HUES48 (cell line): ENCODE measurements around the gene PCDH7.

Experiments used
- H3K27ac ChIP-seq: one replicate; pipeline ENCODE4 v1.7.0; 2013; ENCODE audit warnings: low read depth, low read length, inconsistent platforms
- H3K27me3 ChIP-seq: 2 replicates; pipeline ENCODE4 v1.6.1; 2013; ENCODE audit warnings: mild to moderate bottlenecking, low read length; ENCODE audit not compliant: control insufficient read depth, insufficient read depth
- H3K36me3 ChIP-seq: 2 replicates; pipeline ENCODE4 v1.6.1; 2013; ENCODE audit warnings: low read length; ENCODE audit not compliant: control insufficient read depth, insufficient read depth
- H3K4me1 ChIP-seq: 2 replicates; pipeline ENCODE4 v1.6.1; 2013; ENCODE audit warnings: mild to moderate bottlenecking, low read length; ENCODE audit not compliant: control insufficient read depth, insufficient read depth
- H3K4me3 ChIP-seq: 2 replicates; pipeline ENCODE4 v1.5.1; 2013; ENCODE audit warnings: mild to moderate bottlenecking, low read depth, low read length
- H3K9ac ChIP-seq: 2 replicates; pipeline ENCODE4 v1.6.1; 2013; ENCODE audit warnings: mild to moderate bottlenecking, low read depth, low read length, moderate library complexity
- H3K9me3 ChIP-seq: 2 replicates; pipeline ENCODE4 v1.6.1; 2013; ENCODE audit warnings: low read length; ENCODE audit not compliant: control insufficient read depth, insufficient read depth

The PCDH7 gene

DNA sequence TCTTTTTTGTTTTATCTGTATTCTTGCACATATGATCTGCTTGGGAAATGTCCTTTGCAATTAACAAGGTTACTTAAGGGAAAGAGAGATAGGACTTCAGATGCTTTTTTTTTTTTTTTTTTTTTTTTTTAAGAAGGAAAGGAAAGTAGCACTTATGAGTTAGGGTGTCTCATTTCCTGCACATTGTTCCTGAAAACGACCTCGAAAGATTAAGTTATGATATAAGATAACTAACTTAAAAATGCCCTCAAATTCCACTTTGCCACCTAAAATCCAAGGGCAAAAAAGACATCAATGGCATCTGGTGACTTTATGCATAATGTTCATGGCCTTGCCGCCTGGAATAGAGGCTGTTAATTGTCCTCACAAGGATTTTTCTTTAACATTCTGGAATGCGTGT, 44.9 kb downstream of the PCDH7 start:
- no peak overlapping the region for H3K27ac ChIP-seq
- H3K27me3 ChIP-seq, result no peaks in the 10 kb centered on the region
- peaks cover 19% of the 10 kb centered on the region for H3K4me1 ChIP-seq
- H3K36me3 ChIP-seq, result no peaks in the 10 kb centered on the region
- H3K9me3 ChIP-seq, result no peaks in the 10 kb centered on the region
- H3K4me3 ChIP-seq, result no peak overlapping the region
- H3K9ac ChIP-seq, result no peak overlapping the region

DNA sequence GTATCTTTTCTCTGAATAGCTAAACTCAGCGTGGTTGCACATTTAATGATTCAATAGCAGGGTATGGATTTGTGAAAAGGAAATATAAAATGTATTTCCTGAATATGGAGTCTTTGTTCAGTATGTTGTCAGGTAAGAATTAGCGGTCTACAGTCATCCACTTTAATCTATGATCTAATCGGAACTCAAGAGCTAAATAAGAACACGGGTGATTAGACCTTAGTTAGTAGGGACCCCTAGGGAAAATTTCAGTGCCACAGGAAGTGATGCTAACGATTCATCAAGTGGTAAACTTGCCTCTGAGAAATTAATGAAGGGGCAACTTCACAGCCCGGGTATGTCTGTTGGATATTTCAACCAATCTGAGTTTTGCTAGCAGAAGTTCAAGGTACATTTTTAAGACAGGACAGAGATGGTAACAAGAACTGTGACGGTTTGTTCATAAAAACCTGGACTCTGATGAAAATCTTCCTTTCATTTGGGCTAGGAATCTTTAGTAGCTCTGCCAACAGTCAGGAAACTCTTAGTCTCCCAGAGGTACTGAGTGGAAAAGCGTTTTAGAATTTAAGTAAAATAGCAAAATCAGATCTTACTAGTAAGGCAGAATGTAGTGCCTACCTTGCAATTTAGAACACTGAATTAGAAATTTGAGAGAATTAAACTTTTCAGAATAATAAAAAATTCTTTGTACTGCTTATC, 47.1 kb downstream of the PCDH7 start:
- peaks cover 19% of the 10 kb centered on the region for H3K4me1 ChIP-seq
- no peaks in the 10 kb centered on the region for H3K27me3 ChIP-seq
- no peak overlapping the region for H3K9ac ChIP-seq
- H3K9me3 ChIP-seq, result no peaks in the 10 kb centered on the region
- no peak overlapping the region for H3K27ac ChIP-seq
- H3K4me3 ChIP-seq, result no peak overlapping the region
- no peaks in the 10 kb centered on the region for H3K36me3 ChIP-seq

DNA sequence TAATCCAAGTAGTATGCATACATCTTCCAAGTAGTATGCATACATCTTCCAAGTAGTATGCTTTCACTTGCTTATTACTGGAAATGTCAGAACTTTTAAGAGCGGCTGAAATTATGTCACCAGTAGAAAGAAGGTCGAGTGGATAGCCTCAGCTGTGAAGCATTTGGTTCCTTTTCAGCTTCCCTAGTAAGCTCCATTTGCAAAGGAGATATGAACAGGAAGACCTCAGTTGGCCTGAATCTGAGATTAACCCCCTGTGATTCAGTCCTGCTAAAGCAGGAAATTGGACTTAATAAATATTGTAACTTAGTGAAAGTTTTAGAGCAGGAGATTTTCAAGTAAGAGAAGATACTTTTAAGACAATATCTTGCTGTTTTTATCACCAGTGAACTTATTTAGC, 48.1 kb downstream of the PCDH7 start:
- no peaks in the 10 kb centered on the region for H3K27me3 ChIP-seq
- H3K9me3 ChIP-seq, result no peaks in the 10 kb centered on the region
- no peak overlapping the region for H3K9ac ChIP-seq
- H3K27ac ChIP-seq, result no peak overlapping the region
- H3K4me1 ChIP-seq, result peaks cover 19% of the 10 kb centered on the region
- H3K36me3 ChIP-seq, result no peaks in the 10 kb centered on the region
- no peak overlapping the region for H3K4me3 ChIP-seq

DNA sequence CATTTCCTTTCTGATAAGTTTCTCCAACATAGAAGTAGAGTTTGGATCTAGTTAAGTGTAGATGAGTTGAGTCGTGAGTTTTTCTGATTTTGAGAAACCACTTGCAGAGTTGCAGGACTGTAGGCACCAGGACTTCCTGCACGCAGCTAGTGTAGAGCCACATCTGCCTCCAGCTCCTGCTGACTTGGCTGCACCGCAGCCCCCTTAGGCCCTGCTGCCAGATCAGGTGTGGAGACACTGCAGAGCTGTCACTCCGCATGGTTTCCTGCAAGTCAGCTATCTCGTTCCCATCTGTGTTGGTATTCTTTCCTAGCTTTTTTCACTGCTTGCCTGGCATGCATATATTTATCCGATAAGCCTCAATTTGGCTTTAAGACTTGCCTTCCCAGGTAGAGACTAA, 48.9 kb downstream of the PCDH7 start:
- H3K27me3 ChIP-seq, result no peaks in the 10 kb centered on the region
- no peaks in the 10 kb centered on the region for H3K9me3 ChIP-seq
- H3K9ac ChIP-seq, result no peak overlapping the region
- H3K4me3 ChIP-seq, result no peak overlapping the region
- H3K4me1 ChIP-seq, result peaks cover 15% of the 10 kb centered on the region
- no peak overlapping the region for H3K27ac ChIP-seq
- H3K36me3 ChIP-seq, result no peaks in the 10 kb centered on the region

DNA sequence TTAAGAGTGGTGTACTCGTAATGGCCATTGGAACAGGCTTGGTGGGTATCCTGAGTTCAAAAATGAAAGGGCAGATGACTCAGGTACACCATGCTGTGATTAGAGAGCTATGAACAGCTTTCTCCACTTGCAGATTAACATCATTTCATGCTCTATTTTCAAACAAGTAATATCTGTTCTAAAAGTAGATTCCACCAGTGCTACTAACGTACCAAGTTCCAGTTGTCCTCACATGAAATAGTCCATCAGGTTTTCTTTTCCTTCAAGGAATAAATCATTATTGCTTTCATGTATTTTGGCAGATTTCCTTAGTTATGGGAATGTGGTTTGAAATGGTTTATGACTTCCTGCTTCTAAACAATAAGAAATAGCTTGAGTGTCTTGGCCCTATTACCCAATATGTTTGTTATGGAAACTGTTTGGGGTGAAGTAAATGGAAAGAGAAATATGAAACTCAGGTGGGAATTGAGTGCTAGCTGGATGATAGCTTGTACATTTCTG, 49.9 kb downstream of the PCDH7 start:
- no peaks in the 10 kb centered on the region for H3K9me3 ChIP-seq
- no peak overlapping the region for H3K9ac ChIP-seq
- H3K27me3 ChIP-seq, result no peaks in the 10 kb centered on the region
- no peaks in the 10 kb centered on the region for H3K36me3 ChIP-seq
- peaks cover 13% of the 10 kb centered on the region for H3K4me1 ChIP-seq
- H3K4me3 ChIP-seq, result no peak overlapping the region
- no peak overlapping the region for H3K27ac ChIP-seq

DNA sequence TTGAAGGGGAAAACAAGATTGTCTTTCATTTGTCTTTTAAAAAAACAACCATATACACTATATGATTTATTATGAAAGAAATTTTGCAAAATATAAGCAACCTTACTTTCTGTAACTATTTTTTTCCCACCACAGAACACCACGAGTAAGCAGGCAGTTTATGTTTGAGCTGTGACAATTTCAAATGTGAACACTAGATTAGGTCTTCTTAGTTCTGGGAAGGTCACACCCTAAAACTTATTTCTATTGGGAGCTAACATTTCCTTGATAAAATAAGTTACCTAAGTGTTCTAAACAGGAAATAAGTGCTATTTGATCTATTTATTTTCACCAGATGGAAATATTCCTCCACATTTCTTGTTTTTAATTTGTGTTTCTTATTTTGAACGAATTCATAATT, 50.6 kb downstream of the PCDH7 start:
- no peak overlapping the region for H3K9ac ChIP-seq
- H3K36me3 ChIP-seq, result no peaks in the 10 kb centered on the region
- H3K4me3 ChIP-seq, result no peak overlapping the region
- no peaks in the 10 kb centered on the region for H3K9me3 ChIP-seq
- no peaks in the 10 kb centered on the region for H3K27me3 ChIP-seq
- H3K27ac ChIP-seq, result no peak overlapping the region
- peaks cover 6% of the 10 kb centered on the region for H3K4me1 ChIP-seq

DNA sequence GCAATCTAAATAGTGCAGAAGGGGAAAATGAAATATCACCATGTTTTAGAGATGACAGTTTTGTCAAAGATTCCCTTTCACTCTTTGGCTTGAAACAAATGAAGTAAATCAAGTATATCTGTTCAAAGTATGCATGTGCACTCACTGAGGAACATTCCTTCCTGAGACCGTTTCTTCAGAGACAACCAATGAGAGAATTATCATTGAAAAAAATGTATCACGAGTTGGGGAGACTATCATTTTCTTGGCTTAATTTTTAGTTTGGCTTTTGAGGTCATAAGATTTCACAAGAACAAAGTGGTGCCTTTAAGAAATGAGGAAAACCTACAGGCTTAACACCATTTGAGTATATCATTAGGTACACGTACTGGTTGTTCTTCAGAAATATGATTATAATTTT, 56.3 kb downstream of the PCDH7 start:
- Histone ChIP-seq H3K4me1 (peaks cover 5% of the 10 kb centered on the region; the same call in 1 of the 2 replicates), H3K9ac (no peak overlapping the region), H3K4me3 (no peak overlapping the region), H3K36me3 (no peaks in the 10 kb centered on the region), H3K27ac (no peak overlapping the region), H3K27me3 (no peaks in the 10 kb centered on the region), H3K9me3 (no peaks in the 10 kb centered on the region)

DNA sequence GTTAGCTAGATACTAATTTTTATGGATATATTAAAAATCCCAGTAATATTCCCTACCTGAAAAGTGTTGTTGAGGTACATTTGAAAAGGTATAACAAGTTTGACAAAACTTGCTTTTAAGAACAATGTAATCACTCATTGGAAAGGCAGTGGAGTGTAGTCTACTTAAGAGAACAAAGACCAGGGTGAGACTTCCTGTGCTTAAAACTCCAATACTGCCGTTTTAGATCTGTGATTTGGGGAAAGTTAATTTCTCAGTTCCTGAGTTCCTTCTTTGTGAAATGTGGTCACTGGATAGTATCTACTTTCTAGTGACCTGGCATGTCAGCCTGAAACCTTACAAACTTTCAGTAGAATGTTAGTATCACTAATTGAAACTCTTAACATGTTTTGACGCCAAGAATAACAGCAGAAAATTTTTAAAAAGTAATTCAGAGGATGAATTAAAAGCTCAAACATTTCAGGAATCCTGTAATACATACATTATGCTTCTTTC, 56.8 kb downstream of the PCDH7 start:
- H3K4me3 ChIP-seq, result no peak overlapping the region
- no peak overlapping the region for H3K9ac ChIP-seq
- no peak overlapping the region for H3K27ac ChIP-seq
- H3K9me3 ChIP-seq, result no peaks in the 10 kb centered on the region
- no peaks in the 10 kb centered on the region for H3K36me3 ChIP-seq
- H3K4me1 ChIP-seq, result peaks cover 5% of the 10 kb centered on the region; the same call in 1 of the 2 replicates
- no peaks in the 10 kb centered on the region for H3K27me3 ChIP-seq
